ENCODE measurements around the gene PPP1R12B. TPM values are rescaled to one million over a fixed set of nuclear protein-coding genes. Genes with fewer than 3 reads are reported as not detected.

The PPP1R12B gene, protein sequence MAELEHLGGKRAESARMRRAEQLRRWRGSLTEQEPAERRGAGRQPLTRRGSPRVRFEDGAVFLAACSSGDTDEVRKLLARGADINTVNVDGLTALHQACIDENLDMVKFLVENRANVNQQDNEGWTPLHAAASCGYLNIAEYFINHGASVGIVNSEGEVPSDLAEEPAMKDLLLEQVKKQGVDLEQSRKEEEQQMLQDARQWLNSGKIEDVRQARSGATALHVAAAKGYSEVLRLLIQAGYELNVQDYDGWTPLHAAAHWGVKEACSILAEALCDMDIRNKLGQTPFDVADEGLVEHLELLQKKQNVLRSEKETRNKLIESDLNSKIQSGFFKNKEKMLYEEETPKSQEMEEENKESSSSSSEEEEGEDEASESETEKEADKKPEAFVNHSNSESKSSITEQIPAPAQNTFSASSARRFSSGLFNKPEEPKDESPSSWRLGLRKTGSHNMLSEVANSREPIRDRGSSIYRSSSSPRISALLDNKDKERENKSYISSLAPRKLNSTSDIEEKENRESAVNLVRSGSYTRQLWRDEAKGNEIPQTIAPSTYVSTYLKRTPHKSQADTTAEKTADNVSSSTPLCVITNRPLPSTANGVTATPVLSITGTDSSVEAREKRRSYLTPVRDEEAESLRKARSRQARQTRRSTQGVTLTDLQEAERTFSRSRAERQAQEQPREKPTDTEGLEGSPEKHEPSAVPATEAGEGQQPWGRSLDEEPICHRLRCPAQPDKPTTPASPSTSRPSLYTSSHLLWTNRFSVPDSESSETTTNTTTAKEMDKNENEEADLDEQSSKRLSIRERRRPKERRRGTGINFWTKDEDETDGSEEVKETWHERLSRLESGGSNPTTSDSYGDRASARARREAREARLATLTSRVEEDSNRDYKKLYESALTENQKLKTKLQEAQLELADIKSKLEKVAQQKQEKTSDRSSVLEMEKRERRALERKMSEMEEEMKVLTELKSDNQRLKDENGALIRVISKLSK
- 17.2 TPM for polyA plus RNA-seq (2013, experiment 1 of 4)
- 15.8 TPM for polyA plus RNA-seq (2013, experiment 2 of 4)
- polyA plus RNA-seq (2013, experiment 3 of 4) = 11.1 TPM
- polyA plus RNA-seq (2013, experiment 4 of 4) = 10.3 TPM

DNA sequence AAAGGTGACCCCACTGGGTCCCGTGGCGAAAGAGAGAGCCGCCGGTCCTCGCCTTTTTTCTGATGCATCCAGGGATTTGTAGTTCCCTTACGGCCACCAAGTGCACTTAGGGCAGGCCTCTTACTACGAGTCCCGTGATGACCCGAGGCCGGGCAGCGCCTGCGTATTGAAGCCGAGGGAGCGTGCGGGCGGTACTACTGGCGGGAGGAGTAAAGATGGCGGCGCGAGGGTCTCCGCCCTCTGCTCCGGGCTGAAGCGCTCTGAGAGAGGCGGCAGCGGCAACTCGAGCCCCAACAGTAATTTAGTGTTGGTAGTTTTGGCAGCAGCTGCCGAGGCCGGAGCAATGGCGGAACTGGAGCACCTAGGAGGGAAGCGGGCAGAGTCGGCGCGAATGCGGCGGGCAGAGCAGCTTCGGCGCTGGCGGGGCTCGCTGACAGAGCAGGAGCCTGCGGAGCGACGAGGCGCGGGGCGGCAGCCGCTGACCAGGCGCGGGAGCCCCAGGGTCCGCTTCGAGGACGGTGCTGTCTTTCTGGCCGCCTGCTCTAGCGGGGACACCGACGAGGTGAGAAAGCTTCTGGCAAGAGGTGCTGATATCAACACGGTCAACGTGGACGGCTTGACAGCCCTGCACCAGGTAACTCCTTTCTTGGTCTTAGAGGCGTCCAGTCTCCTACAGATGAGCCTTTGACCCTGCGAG, at the start of gene PPP1R12B:
PPP1R12B (plus strand) TSS at position 191 of the 697 bp plus-strand sequence; CDS start at position 344, 153 bp downstream.
- H3K27ac ChIP-seq (ENCODE audit: insufficient read depth, low read depth, low read length, poor library complexity, severe bottlenecking) = peak within 1 kb of the TSS; percentile 50
- no peaks in the 10 kb centered on the region for H3K4me1 ChIP-seq (ENCODE audit: control insufficient read depth, insufficient read depth, low read length)
- H3K36me3 ChIP-seq (ENCODE audit: control insufficient read depth, insufficient read depth, low read length) = no peaks in the 10 kb centered on the region
- H3K9me3 ChIP-seq (ENCODE audit: control insufficient read depth, low read length) = no peaks in the 10 kb centered on the region
- H3K4me3 ChIP-seq (ENCODE audit: insufficient read depth, low read depth, low read length) = peak within 1 kb of the TSS; percentile 56
- H3K27me3 ChIP-seq (ENCODE audit: control insufficient read depth, insufficient read depth, low read length, poor library complexity, severe bottlenecking) = no peaks in the 10 kb centered on the region
- WGBS, 2 experiments = 0% methylated on average over 60 of the region's 60 CpGs

DNA sequence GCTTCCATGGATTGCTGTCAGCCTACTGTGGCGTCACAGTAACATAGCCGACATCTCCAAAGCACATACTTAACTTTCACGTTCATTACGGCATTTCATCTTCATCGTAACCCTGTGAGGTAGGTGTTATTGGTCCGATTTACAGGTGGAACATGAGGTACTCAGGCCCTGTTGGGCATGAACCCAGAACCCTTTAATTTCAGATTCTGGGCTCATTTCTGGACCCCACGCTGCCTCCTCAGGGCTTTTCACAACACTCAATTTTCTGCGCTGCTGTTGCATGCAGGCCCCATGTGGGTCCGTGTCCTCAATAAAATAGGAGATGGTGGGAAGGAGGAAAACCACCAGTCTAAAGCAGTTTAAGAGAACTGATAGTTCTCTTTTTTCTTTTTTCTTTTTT, 46.3 kb upstream of the PPP1R12B start:
- H3K4me3 ChIP-seq (ENCODE audit: insufficient read depth, low read depth, low read length) = no peak overlapping the region
- 97 to 98% methylated on average over 9 of the region's 9 CpGs for WGBS, 2 experiments
- no peaks in the 10 kb centered on the region for H3K9me3 ChIP-seq (ENCODE audit: control insufficient read depth, low read length)
- no peak overlapping the region for H3K27ac ChIP-seq (ENCODE audit: insufficient read depth, low read depth, low read length, poor library complexity, severe bottlenecking)
- H3K27me3 ChIP-seq (ENCODE audit: control insufficient read depth, insufficient read depth, low read length, poor library complexity, severe bottlenecking) = no peaks in the 10 kb centered on the region
- peaks cover 1% of the 10 kb centered on the region for H3K4me1 ChIP-seq (ENCODE audit: control insufficient read depth, insufficient read depth, low read length)
- no peaks in the 10 kb centered on the region for H3K36me3 ChIP-seq (ENCODE audit: control insufficient read depth, insufficient read depth, low read length)

DNA sequence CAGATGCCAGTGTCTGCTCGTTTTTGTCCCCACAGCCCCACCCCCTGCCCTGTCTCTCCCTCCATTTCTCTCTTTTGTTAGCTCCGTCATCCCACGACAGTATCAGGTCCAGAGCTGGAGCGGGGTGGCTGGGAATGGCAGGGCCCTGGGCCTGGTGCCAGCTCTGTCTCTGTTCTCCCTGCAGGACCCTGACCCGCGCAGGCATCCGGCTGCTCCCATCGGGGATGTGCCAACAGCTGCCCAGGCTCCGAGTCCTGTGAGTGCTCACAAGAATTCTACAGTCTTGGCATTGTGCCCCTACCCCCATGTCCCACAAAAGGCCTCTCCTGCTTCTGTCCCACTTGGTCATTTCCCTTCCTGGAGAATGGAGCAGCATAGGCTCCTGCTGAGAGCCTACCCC, 44.1 kb upstream of the PPP1R12B start:
- H3K36me3 ChIP-seq (ENCODE audit: control insufficient read depth, insufficient read depth, low read length) = no peaks in the 10 kb centered on the region
- WGBS, 2 experiments = 88 to 89% methylated on average over 9 of the region's 9 CpGs
- peaks cover 5% of the 10 kb centered on the region for H3K4me1 ChIP-seq (ENCODE audit: control insufficient read depth, insufficient read depth, low read length)
- no peak overlapping the region for H3K4me3 ChIP-seq (ENCODE audit: insufficient read depth, low read depth, low read length)
- H3K27ac ChIP-seq (ENCODE audit: insufficient read depth, low read depth, low read length, poor library complexity, severe bottlenecking) = no peak overlapping the region
- no peaks in the 10 kb centered on the region for H3K27me3 ChIP-seq (ENCODE audit: control insufficient read depth, insufficient read depth, low read length, poor library complexity, severe bottlenecking)
- no peaks in the 10 kb centered on the region for H3K9me3 ChIP-seq (ENCODE audit: control insufficient read depth, low read length)

DNA sequence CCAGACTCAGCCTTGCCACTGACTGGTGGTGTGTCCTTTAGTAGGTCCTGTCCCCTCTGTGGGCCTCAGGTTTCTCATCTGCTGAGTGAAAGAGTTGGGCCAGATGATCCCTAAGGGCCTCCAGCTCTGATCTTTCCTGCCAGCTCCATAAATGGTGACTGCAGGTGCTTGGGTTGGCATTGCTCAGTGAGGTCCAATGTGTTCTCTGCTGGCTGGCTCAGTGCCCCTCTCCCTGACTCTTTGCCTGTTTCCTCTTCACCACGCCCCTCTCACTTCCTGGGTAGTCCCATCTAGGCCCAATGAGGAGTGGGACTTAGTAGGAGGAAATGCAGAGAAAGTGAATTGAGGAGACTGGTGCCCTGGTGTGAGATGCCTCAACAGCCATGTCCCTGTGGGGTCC, 43.3 kb upstream of the PPP1R12B start:
- H3K36me3 ChIP-seq (ENCODE audit: control insufficient read depth, insufficient read depth, low read length) = no peaks in the 10 kb centered on the region
- H3K9me3 ChIP-seq (ENCODE audit: control insufficient read depth, low read length) = no peaks in the 10 kb centered on the region
- 100% methylated on average over 1 of the region's 1 CpG; no CpG with 5 or more reads in 1 of the 2 experiments for WGBS, 2 experiments
- no peak overlapping the region for H3K4me3 ChIP-seq (ENCODE audit: insufficient read depth, low read depth, low read length)
- no peaks in the 10 kb centered on the region for H3K27me3 ChIP-seq (ENCODE audit: control insufficient read depth, insufficient read depth, low read length, poor library complexity, severe bottlenecking)
- no peak overlapping the region for H3K27ac ChIP-seq (ENCODE audit: insufficient read depth, low read depth, low read length, poor library complexity, severe bottlenecking)
- H3K4me1 ChIP-seq (ENCODE audit: control insufficient read depth, insufficient read depth, low read length) = peaks cover 5% of the 10 kb centered on the region

DNA sequence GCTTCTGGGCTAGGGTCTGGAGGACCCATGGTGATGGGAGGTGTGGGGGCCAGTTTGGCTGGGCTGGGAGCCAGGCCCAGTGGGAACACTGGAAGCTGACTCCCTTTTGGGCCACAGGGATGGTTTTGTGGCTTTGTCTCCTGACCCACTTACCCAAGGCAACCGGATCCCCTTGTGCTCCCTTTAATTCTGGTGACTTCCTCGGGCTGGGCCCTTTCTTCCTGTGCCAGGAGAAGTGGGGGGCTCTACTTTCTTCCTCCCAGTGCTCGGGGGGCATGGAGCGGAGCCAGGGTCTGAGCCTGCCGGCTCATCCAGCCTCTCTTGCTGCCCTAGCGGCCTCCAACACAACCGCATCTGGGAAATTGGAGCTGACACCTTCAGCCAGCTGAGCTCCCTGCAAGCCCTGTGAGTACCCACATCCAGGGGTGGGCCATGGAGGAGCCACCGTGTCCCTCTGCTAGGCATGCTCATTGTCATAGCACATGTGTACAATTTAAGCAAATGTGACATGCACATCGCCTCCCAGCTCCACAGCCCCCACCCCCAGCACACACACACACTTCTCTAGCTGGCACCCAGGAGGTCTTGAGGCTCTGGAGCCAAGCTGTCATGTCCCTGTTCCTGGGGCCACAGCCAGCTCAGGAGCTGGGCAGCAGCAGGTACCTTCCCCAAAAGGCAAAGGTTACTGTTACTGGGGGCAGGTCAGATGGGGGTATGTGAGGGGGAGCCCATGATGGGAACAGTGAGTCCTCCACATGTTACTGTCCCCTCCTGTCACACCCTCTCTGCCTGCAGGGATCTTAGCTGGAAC, 41.8 kb upstream of the PPP1R12B start:
- Histone ChIP-seq H3K36me3 (ENCODE audit: control insufficient read depth, insufficient read depth, low read length) (no peaks in the 10 kb centered on the region), H3K27me3 (ENCODE audit: control insufficient read depth, insufficient read depth, low read length, poor library complexity, severe bottlenecking) (no peaks in the 10 kb centered on the region), H3K4me1 (ENCODE audit: control insufficient read depth, insufficient read depth, low read length) (peaks cover 5% of the 10 kb centered on the region), H3K4me3 (ENCODE audit: insufficient read depth, low read depth, low read length) (no peak overlapping the region), H3K9me3 (ENCODE audit: control insufficient read depth, low read length) (no peaks in the 10 kb centered on the region), H3K27ac (ENCODE audit: insufficient read depth, low read depth, low read length, poor library complexity, severe bottlenecking) (no peak overlapping the region)
- 91 to 92% methylated on average over 9 of the region's 9 CpGs for WGBS, 2 experiments

DNA sequence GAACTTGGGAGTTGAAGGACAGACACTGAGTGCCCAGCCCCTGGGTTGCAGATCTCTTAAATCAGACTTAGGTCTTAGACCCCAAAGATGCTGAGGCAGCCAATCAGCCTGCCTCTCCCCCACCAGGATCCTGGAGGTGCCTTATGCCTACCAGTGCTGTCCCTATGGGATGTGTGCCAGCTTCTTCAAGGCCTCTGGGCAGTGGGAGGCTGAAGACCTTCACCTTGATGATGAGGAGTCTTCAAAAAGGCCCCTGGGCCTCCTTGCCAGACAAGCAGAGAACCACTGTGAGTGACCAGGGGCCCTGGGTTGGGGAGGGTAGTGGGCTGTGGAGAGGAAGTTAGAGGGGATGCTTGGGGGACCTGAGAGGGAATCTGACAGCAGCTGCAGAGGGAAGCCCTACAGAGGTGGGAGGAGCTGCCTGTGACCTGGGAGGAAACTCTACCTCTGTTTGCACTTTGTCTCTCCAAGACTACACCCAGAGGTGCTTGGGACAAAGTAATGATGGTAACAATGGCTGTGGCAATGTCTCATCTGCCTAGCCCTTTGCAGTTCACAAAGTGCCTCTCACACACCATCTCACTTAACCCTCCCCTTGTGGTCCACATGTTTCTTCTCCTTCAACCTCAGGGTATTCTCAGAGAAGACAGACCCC, 38.3 kb upstream of the PPP1R12B start:
- H3K9me3 ChIP-seq (ENCODE audit: control insufficient read depth, low read length) = no peaks in the 10 kb centered on the region
- no peak overlapping the region for H3K4me3 ChIP-seq (ENCODE audit: insufficient read depth, low read depth, low read length)
- H3K27me3 ChIP-seq (ENCODE audit: control insufficient read depth, insufficient read depth, low read length, poor library complexity, severe bottlenecking) = no peaks in the 10 kb centered on the region

DNA sequence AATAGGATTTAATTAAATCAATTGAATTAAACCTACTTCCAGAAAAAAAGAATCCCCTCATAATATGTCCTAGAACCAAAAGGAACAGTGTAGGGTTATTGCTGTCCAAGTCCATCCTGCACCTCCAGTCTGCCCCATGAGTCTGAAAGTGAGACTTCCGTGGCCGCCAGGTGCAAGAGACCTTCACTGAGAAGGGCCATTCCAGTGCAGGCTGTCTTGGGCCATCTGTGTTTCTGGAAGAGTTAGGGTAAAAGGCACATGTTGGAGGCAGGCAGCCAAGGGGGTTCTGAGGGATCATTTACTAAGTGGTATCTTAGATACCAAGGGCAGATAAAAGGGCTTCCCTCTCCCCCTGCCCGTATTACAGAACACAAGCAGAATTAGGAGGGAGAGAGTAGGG, 37.8 kb upstream of the PPP1R12B start:
- Histone ChIP-seq H3K4me3 (ENCODE audit: insufficient read depth, low read depth, low read length) (no peak overlapping the region), H3K36me3 (ENCODE audit: control insufficient read depth, insufficient read depth, low read length) (no peaks in the 10 kb centered on the region), H3K9me3 (ENCODE audit: control insufficient read depth, low read length) (no peaks in the 10 kb centered on the region), H3K27ac (ENCODE audit: insufficient read depth, low read depth, low read length, poor library complexity, severe bottlenecking) (no peak overlapping the region), H3K4me1 (ENCODE audit: control insufficient read depth, insufficient read depth, low read length) (peaks cover 5% of the 10 kb centered on the region), H3K27me3 (ENCODE audit: control insufficient read depth, insufficient read depth, low read length, poor library complexity, severe bottlenecking) (no peaks in the 10 kb centered on the region)
- 88 to 94% methylated on average over 2 to 3 of the region's 3 CpGs for WGBS, 2 experiments

More for the DNA sequence above, 38.3 kb upstream of the PPP1R12B start:
- Histone ChIP-seq H3K36me3 (ENCODE audit: control insufficient read depth, insufficient read depth, low read length) (no peaks in the 10 kb centered on the region), H3K4me1 (ENCODE audit: control insufficient read depth, insufficient read depth, low read length) (peaks cover 5% of the 10 kb centered on the region), H3K27ac (ENCODE audit: insufficient read depth, low read depth, low read length, poor library complexity, severe bottlenecking) (no peak overlapping the region)

DNA sequence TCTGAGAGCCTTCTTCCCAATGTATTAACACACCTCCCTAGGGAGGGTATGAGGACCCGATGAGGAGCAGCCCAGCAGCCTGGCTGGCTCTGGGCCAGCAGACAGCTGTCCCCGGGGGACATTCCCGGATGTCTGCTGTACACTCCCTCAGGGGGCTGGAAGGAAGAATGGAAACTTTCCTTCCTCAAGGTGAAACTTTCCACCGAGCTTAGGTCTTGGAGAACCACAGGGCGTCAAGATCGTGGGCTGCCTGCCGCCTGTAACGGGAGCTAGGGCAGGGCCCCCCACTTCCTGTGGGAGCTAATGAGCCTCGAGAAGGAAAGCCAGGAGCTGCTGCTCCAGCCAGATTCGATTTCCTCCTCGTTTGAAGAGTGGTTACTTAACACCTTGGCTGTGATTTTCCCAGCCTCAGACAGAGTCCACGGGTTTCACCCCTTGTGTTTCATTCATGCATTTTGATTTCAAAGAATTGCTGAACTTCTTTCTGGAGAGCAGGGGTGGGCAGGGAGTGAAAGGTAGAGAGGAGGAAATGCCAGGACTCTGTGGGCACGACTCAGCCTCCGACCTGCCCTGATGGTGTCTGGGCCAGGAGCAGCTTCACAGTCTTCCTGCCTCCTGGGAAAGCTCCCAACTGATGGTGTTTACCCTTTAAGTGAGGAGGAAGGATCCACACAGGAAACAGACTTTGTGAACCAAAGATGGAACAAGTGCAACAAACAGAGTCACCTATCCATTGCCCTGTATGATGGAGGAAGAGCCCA, 36.4 kb upstream of the PPP1R12B start:
- Histone ChIP-seq H3K4me1 (ENCODE audit: control insufficient read depth, insufficient read depth, low read length) (peaks cover 5% of the 10 kb centered on the region), H3K36me3 (ENCODE audit: control insufficient read depth, insufficient read depth, low read length) (no peaks in the 10 kb centered on the region), H3K27ac (ENCODE audit: insufficient read depth, low read depth, low read length, poor library complexity, severe bottlenecking) (no peak overlapping the region), H3K27me3 (ENCODE audit: control insufficient read depth, insufficient read depth, low read length, poor library complexity, severe bottlenecking) (no peaks in the 10 kb centered on the region), H3K4me3 (ENCODE audit: insufficient read depth, low read depth, low read length) (no peak overlapping the region), H3K9me3 (ENCODE audit: control insufficient read depth, low read length) (no peaks in the 10 kb centered on the region)
- 85 to 88% methylated on average over 14 of the region's 14 CpGs for WGBS, 2 experiments

Measured in ectodermal cell (in vitro differentiated cells).